HFF-Myc (cell line): ENCODE data around the gene DLG2.

Source experiments
- DNase-seq: peaks from one replicate; pipeline ENCODE4 v3.0.0-alpha.2; 2011; ENCODE audit warnings: low read depth; ENCODE audit errors: extremely low read depth
- H3K4me3 ChIP-seq: replicated peaks from 2 replicates; pipeline ENCODE4 v1.5.1; 2011; ENCODE audit warnings: low read depth, mild to moderate bottlenecking, control low read depth, low read length
- CTCF ChIP-seq: IDR thresholded peaks from 2 replicates; pipeline ENCODE4 v1.5.1; 2012; ENCODE audit warnings: mild to moderate bottlenecking, low read depth, low read length, control low read depth; ENCODE audit errors: missing control alignments

DLG2 gene

DNA sequence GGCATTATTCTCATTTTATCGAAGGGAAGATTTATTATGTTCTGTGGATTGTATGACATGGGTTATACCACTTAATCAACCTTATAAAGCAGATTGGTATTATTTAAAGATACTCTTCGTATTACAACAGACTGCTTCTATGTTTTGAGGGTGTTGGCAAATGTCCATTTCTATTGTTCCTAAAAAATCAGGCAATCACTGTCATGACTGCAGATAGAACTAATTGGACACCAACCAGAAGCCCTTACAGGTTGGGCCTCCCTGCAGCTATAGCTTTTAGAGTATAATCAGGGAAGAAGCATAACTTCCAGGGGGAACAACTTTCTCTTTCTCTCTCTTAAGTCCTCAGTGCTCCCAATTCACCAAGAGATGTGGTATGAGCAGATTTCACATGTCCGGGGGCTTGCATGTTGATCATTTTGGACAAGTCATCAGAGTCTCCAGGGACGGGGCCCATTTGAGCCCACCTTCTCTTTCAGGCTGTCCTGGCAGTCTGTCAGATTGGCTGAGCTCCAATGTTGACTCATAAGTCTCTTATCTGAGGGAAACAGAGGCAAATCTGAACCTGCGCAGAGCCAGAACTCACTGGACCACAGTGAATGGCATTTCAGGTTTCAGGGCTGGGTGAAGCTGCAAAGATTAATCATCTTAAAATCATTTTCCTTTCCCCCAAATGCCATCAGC lies 2077.0 kb downstream of the DLG2 start:
- DNase-seq: no peak
- no peak for TF ChIP-seq CTCF
- H3K4me3 ChIP-seq: no peak overlapping the region

GRCh38 chr11:83546368-83546767 lies 2080.8 kb downstream of the DLG2 start:
- no peak for DNase-seq
- no peak overlapping the region for H3K4me3 ChIP-seq
- no peak for TF ChIP-seq CTCF

GRCh38 chr11:83545494-83546260 lies 2081.5 kb downstream of the DLG2 start:
- no peak overlapping the region for H3K4me3 ChIP-seq
- TF ChIP-seq CTCF: no peak
- no peak for DNase-seq

GRCh38 chr11:83544846-83545245 lies 2082.3 kb downstream of the DLG2 start:
- TF ChIP-seq CTCF: no peak
- H3K4me3 ChIP-seq: no peak overlapping the region
- DNase-seq: no peak

DNA sequence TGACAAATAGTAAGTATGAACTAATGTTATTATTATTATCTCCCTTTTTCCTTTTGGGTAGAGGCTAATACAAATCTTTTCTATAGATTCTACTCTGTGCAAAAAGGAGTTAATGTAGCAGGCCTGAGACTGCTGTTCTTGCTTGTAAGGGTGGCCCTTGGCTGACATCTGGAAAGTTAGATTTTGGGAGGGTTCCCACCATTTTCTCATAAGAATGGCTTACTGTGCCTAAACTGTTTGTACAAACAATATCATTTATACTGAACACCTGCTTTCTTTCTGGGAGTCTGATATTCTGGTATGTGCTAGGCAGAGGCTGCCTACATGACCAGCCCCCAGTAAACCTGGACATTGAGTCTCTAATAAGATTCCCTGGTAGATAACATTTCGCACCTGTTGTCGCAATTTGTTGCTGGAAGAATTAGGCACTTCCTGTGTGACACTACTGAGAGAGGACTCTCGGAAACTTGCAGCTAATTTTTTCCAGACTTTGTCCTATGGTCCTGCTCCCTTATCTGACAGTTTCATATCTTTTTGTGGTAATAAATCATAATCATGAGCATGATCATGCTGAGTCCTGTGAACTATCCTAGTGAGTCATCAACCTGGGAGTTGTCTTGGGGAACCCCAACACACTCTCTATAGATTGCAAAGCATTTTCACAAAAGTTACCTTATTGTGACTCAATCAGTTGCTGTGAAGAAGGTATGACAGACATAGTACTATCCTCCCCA lies 2083.3 kb downstream of the DLG2 start:
- no peak for TF ChIP-seq CTCF
- H3K4me3 ChIP-seq: no peak overlapping the region
- DNase-seq: no peak

DNA sequence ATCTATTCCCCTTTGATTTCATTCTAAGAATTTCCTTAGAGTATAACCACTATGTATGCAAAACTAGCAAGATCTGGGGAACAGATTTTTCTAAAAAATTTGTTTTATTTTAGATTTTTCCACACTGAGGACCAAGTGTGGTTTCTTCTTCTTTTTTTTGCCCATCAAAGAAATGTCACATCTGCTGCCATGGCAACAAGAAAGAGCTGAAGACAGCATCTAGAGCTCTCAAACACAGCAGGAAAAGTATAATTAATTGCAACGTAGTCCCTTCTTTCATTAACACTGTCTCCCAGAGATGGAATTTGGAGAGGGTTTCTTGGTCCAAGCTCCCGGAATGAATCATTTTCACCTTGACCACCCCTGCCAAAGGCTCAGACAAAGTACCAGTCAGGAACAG lies 2084.3 kb downstream of the DLG2 start:
- TF ChIP-seq CTCF: no peak
- H3K4me3 ChIP-seq: no peak overlapping the region
- DNase-seq: no peak
